Mucosa of stomach (tissue), 1 donor: ENCODE data around the gene CREM.

Experiments used
- H3K27me3 ChIP-seq: one replicate; pipeline ENCODE4 v1.7.0; 2013; ENCODE audit warnings: mild to moderate bottlenecking, low read length; ENCODE audit not compliant: control insufficient read depth, insufficient read depth
- H3K36me3 ChIP-seq: one replicate; pipeline ENCODE4 v1.7.0; 2013; ENCODE audit warnings: low read length; ENCODE audit not compliant: control insufficient read depth, insufficient read depth
- H3K4me1 ChIP-seq: one replicate; pipeline ENCODE4 v1.7.0; 2013; ENCODE audit warnings: mild to moderate bottlenecking, low read length; ENCODE audit not compliant: control insufficient read depth, insufficient read depth
- H3K4me3 ChIP-seq: one replicate; pipeline ENCODE4 v1.7.0; 2013; ENCODE audit warnings: low read length
- H3K9ac ChIP-seq: one replicate; pipeline ENCODE4 v1.7.0; 2013; ENCODE audit warnings: mild to moderate bottlenecking, low read length, moderate library complexity
- H3K9me3 ChIP-seq: one replicate; pipeline ENCODE4 v1.7.0; 2013; ENCODE audit warnings: mild to moderate bottlenecking, low read length, moderate library complexity; ENCODE audit not compliant: control insufficient read depth
- donor health status: Pancreatic carcinoma.

The CREM gene

DNA sequence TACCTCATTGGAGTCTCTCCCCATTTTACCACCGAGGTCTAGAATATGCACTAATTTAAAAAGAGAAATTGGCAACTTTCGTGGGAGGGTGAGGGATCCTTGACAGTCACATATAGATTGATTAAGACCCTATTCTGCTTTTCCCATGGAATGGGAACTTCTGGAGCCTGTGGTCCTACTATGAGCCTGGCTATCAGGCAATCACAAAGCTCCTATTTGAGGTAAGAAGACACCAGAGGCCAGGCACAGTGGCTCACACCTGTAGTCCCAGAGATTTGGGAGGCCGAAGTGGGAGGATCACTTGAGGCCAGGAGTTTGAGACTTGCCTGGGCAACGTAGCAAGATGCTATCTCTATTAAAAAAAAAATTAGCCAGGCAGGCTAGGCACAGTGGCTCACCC, 105.0 kb downstream of the CREM start:
- Histone ChIP-seq H3K4me3 (no peak overlapping the region), H3K9me3 (no peaks in the 10 kb centered on the region), H3K36me3 (no peaks in the 10 kb centered on the region), H3K27me3 (no peaks in the 10 kb centered on the region), H3K4me1 (no peaks in the 10 kb centered on the region), H3K9ac (no peak overlapping the region)

DNA sequence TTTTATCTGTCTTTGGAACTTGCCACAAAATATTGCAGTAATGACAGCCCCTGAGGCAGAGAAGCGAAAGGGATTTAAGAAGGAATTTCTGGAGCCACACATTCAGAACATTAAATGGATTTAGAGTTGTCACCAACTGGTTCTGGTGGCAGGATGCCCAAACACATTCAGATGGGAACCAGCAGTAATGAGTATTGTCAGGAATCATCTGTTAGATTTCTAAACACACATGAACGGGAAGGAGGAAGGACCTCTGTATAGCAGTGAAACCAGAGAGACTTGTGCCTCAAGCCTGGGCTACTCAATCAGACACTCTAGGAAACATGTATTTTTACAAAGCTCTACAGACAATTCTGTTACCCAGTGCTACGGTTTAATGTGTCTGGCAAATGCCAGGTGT, 105.9 kb downstream of the CREM start:
- Histone ChIP-seq H3K9me3 (no peaks in the 10 kb centered on the region), H3K27me3 (no peaks in the 10 kb centered on the region), H3K4me3 (no peak overlapping the region), H3K36me3 (no peaks in the 10 kb centered on the region), H3K4me1 (no peaks in the 10 kb centered on the region), H3K9ac (no peak overlapping the region)

DNA sequence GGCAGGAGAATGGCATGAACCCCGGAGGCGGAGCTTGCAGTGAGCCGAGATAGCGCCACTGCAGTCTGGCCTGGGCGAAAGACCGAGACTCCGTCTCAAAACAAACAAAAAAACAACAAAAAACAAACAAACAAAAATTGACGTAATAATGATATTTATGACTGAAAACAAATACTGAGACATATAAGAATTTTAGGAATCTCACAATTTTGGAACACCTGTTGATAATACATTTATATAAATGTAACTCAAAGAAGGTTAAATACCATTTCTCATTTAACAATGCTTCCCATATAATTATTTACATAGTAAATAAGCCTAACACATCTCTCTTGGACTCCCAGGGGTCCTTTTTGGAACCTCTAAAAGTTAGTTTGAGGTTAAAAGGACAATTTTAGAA, 107.4 kb downstream of the CREM start:
- Histone ChIP-seq H3K4me3 (no peak overlapping the region), H3K9me3 (no peaks in the 10 kb centered on the region), H3K4me1 (no peaks in the 10 kb centered on the region), H3K9ac (no peak overlapping the region), H3K36me3 (no peaks in the 10 kb centered on the region), H3K27me3 (no peaks in the 10 kb centered on the region)

DNA sequence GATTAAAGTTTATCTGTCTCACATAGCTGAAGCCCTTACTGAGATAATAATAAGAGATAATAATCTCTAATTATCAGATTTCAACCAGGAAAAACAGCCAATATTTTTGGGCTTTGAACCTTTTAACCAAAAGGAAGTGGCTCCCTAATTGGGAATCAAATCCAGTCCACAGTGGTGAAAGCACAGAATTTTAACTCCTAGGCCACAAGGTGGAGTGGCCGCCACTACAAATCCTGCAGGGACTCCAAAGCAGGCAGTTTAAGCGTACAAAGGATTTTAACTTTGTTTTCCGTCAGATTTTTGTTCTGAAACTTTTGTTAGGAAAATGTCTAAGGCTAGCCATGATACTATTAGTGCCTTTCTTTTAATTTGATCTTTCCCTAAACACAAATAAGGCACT, 110.1 kb downstream of the CREM start:
- H3K4me1 ChIP-seq = no peaks in the 10 kb centered on the region
- no peaks in the 10 kb centered on the region for H3K9me3 ChIP-seq

DNA sequence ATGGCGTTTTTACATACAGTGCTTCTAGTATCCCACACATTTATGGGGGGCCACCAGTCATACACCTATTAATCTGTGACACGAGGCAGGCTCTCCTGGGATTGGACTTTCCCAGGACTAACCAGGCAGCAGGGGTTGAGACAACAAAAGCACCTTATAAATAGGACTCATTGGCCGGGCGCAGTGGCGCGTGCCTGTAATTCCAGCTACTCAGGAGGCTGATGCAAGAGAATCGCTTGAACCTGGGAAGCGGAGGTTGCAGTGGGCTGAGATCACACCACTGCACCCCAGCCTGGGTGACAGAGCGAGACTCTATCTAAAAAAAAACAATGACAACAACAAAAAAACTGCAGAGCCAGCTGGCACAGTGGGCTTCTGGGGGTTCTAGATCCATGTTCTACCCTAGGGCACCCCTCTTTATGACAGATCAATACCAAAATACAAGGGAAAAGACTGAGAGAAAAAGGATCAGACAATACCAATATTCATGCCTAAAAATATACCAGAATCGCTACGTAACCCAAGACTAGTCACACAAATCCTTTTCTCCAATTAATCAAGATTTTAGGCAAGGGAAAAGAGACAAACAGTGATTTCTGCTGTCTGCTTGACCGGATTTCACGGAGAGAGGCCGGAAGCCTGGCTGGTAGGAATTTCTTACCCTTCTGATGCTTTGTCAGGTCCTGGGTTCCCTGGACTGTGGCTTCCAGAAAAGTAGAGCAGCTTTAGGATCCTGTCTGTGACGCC, 111.3 kb downstream of the CREM start:
- Histone ChIP-seq H3K4me1 (no peaks in the 10 kb centered on the region), H3K4me3 (no peak overlapping the region), H3K27me3 (no peaks in the 10 kb centered on the region), H3K9ac (no peak overlapping the region), H3K36me3 (no peaks in the 10 kb centered on the region), H3K9me3 (no peaks in the 10 kb centered on the region)

More for the DNA sequence above, 110.1 kb downstream of the CREM start:
- Histone ChIP-seq H3K4me3 (no peak overlapping the region), H3K9ac (no peak overlapping the region), H3K36me3 (no peaks in the 10 kb centered on the region), H3K27me3 (no peaks in the 10 kb centered on the region)

DNA sequence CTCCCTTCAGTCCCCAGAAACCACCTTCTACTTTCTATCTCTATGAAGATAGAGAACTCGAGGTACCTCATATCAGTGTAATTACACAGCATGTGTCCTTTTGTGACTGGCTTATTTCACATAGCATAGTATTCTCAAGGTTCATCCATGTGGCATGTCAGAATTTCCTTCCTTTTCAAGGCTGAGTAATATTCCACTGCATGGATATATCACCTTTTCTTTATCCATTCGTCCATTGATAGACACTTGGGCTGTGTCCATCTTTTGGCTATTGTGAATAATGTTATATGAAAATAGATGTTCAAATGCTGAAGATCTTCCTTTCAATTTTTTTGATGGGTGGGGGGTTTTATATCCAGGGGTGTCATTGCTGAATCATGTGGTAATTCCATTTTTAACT, 117.9 kb downstream of the CREM start:
- H3K27me3 ChIP-seq = no peaks in the 10 kb centered on the region
- no peak overlapping the region for H3K9ac ChIP-seq
- H3K4me3 ChIP-seq = no peak overlapping the region
- no peaks in the 10 kb centered on the region for H3K4me1 ChIP-seq
- no peaks in the 10 kb centered on the region for H3K9me3 ChIP-seq
- no peaks in the 10 kb centered on the region for H3K36me3 ChIP-seq

DNA sequence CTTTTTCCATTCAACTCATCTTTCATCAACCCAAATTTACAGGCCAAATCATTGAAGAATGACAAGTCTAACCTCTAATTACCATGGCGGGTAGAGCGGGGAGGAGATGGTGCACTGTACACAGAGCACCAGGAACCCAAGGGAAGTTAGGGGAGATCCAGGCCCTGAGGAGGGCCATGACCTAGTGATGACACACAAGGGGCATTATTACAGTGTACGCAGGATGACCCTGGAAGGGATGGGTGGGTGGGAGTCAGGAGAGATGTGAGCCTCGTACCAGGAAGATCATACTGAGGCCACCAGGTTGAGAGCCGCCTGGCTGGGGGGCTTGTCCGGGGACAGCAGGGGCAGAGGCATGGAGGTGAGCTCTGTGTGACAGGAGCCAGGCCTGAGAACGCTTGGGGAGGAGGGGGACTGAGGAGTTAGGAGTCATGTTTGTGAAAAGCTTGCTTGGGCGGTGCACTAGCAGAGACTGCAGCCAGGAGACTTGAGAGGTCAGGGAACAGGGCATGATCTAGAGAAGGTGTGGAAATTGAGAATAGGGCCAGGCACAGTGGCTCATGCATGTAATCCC, 120.2 kb downstream of the CREM start:
- Histone ChIP-seq H3K9me3 (no peaks in the 10 kb centered on the region), H3K4me1 (no peaks in the 10 kb centered on the region), H3K36me3 (no peaks in the 10 kb centered on the region), H3K9ac (no peak overlapping the region), H3K4me3 (no peak overlapping the region), H3K27me3 (no peaks in the 10 kb centered on the region)

DNA sequence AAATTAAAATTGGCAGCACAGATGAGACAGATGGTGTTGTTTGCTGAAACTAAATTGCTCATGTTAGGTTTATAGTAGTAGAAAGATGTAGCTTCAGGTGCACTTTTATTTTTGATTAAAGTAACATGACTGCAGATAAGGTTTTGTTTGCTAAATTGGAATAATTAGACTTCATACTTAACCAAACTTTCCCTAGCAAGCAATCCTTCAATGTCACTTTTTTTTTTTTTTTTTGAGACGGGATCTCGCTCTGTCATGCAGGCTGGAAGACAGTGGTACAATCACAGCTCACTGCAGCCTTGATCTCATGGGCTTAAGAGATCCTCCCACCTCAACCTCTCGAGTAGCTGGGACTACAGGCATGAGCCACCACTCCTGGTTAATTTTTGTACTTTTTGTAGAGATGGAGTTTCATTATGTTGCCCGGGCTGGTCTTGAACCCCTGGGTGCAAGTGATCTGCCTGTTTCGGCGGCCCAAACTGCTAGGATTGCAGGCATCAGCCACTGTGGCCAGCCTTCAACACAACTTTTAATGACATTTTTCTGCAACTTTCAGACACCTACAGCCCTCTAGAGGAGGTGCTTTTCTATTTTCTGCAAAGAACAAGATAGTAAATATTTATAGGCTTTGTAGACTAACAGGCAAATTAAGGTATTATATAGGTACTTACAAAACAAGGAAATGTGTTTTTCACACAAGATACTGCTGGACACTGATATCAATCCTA, 124.9 kb downstream of the CREM start:
- Histone ChIP-seq H3K4me3 (no peak overlapping the region), H3K36me3 (no peaks in the 10 kb centered on the region), H3K27me3 (no peaks in the 10 kb centered on the region), H3K4me1 (no peaks in the 10 kb centered on the region), H3K9me3 (no peaks in the 10 kb centered on the region), H3K9ac (no peak overlapping the region)

DNA sequence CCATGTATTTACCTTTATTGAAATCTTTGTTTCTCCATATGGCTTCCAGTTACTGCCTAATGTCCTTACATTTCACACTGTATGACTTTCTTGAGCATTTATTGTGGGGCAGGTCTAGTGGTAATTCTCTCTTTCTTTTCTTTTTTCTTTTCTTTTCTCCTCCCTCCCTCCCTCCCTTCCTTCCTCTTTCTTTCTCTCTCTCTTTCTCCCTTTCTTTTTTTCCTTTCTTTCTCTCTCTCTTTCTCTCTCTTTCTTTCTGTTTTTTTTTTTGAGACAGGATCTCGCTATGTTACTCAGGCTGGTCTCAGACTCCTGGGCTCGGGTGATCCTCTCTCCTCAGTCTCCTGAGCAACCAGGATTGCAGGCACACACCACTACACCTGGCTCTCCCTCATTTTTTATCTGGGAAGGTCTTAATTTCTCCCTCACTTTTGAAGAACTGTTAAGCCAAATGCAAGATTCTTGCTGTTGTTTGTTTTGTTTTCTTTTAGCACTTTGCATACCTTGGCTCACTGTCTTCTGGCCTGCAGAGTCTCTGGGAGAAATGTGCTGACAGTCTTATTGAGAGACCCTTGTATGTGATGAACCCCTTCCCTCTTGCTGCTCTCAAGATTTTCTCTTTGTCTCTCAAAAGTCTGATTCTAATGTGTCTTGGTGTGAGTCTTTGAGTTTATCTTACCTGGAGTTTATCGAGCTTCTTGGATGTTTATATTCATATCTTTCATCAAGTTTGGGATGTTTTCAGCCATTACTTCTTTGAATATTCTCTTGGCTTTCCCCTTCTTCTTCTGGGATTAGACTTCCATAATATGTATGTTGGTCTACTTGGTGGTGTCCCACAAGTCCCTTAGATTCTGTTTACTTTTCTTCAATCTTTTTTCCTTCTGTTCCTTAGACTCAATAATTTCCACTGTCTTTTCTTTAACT, 130.7 kb downstream of the CREM start:
- H3K27me3 ChIP-seq = no peaks in the 10 kb centered on the region
- H3K4me1 ChIP-seq = no peaks in the 10 kb centered on the region
- H3K9me3 ChIP-seq = no peaks in the 10 kb centered on the region
- H3K9ac ChIP-seq = no peak overlapping the region
- no peak overlapping the region for H3K4me3 ChIP-seq
- H3K36me3 ChIP-seq = no peaks in the 10 kb centered on the region

DNA sequence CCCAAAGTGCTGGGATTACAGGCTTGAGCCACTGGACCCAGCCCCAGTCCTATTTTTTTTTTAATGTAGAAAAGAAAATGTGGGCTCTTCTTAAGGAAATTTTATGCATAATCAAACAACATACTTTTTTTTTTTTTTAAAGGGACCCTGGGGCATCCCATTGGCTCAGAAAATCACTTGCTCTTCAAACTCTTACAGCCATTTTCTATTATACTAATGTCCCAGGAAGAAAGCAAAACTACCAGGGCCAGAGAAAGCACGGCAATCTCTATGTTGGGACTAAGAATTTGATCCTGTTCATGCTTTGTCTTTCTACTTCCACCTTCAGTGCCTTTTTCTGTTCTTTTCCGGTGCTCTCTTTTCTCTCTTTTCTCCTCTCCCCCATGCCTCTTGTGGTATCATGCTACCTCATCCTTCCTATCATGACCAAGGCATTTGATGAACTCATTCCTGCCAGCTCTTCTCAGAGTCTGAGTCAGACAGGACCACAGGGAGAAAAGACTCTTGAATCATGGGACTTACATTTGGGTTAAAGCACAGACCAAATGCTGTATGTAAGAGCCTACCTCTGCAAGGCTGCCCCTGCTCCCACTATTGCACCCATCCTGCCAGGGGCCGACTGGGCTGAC, 133.2 kb downstream of the CREM start:
- Histone ChIP-seq H3K4me3 (no peak overlapping the region), H3K9ac (no peak overlapping the region), H3K27me3 (no peaks in the 10 kb centered on the region), H3K36me3 (no peaks in the 10 kb centered on the region), H3K4me1 (no peaks in the 10 kb centered on the region), H3K9me3 (no peaks in the 10 kb centered on the region)

DNA sequence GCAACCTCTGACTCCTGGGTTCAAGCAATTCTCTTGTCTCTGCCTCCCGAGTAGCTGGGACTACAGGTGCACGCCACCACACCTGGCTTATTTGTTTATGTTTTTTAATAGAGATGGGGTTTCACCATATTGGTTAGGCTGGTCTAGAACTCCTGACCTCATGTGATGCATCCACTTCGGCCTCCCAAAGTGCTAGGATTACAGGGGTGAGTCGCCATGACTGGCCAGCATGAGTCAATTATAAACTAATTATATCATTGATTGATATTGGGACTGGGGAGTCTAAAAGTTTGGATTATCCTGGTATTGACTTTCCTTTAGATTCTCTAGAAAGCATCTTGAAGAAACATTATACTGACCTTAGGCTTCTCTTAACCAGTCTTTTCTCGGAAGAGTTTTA, 135.8 kb downstream of the CREM start:
- no peak overlapping the region for H3K9ac ChIP-seq
- no peaks in the 10 kb centered on the region for H3K4me1 ChIP-seq
- no peaks in the 10 kb centered on the region for H3K36me3 ChIP-seq
- H3K27me3 ChIP-seq = no peaks in the 10 kb centered on the region
- H3K9me3 ChIP-seq = no peaks in the 10 kb centered on the region
- no peak overlapping the region for H3K4me3 ChIP-seq
